PC-3 (cell line): ENCODE data around the gene CCSER1. TPM values are rescaled to one million over a fixed set of nuclear protein-coding genes. Genes with fewer than 3 reads are reported as not detected.

Source experiments
- ATAC-seq: fragments of 200-7000 bp; cut with Tn5 transposase; 2 replicates; pipeline ENCODE4 v1.9.1; 2020; ENCODE audit warnings: mild to moderate bottlenecking, moderate library complexity
- BruUV-seq: library from RNA; stranded (reverse); fragments of 400-500 nt; replicated peaks from 2 replicates; lab custom pipeline; 2021; lab: Mats Ljungman, UMichigan
- CTCF ChIA-PET: fragments of 300-600 bp; sonication (Branson Sonifier 250); formaldehyde crosslinking; loops from one replicate; lab custom pipeline; 2022; ENCODE audit warnings: antibody characterized with exemption; lab: Charles Lee
- POLR2A ChIA-PET: fragments of 300-600 bp; sonication (Branson Sonifier 250); formaldehyde crosslinking; loops from one replicate; lab custom pipeline; 2022; ENCODE audit warnings: antibody characterized with exemption; ENCODE audit not compliant: unreplicated experiment; lab: Charles Lee
- DNase-seq: peaks from one replicate; pipeline ENCODE4 v3.0.0-alpha.2; 2015
- H2AFZ ChIP-seq: fragments of 300-600 bp; sonication (generic); 2 replicates; pipeline ENCODE4 v1.6.0; 2016; ENCODE audit warnings: antibody characterized with exemption, low read length
- H3F3A ChIP-seq: fragments of 300-600 bp; sonication (generic); one replicate; pipeline ENCODE4 v1.6.0; 2017; ENCODE audit warnings: antibody characterized with exemption, low read length, control low read depth, mild to moderate bottlenecking; ENCODE audit not compliant: unreplicated experiment
- H3K27ac ChIP-seq: fragments of 300-600 bp; sonication (generic); 2 replicates; pipeline ENCODE4 v1.5.1; 2016; ENCODE audit warnings: mild to moderate bottlenecking, low read length
- H3K27me3 ChIP-seq: fragments of 300-600 bp; sonication (generic); 2 replicates; pipeline ENCODE4 v1.6.1; 2016; ENCODE audit warnings: low read length, mixed read lengths
- H3K36me3 ChIP-seq: fragments of 300-600 bp; sonication (generic); 2 replicates; pipeline ENCODE4 v1.6.1; 2016; ENCODE audit warnings: low read depth, mixed run types, low read length, mixed read lengths
- H3K4me1 ChIP-seq: fragments of 300-600 bp; sonication (generic); 2 replicates; pipeline ENCODE4 v1.5.1; 2016; ENCODE audit warnings: low read length; ENCODE audit not compliant: insufficient read depth
- H3K4me2 ChIP-seq: fragments of 300-600 bp; sonication (generic); 2 replicates; pipeline ENCODE4 v1.6.0; 2016; ENCODE audit warnings: low read length
- H3K4me3 ChIP-seq: fragments of 300-600 bp; sonication (generic); 2 replicates; pipeline ENCODE4 v1.5.1; 2016; ENCODE audit warnings: mild to moderate bottlenecking, low read length, mixed read lengths
- H3K79me2 ChIP-seq: fragments of 300-600 bp; sonication (generic); 2 replicates; pipeline ENCODE4 v1.6.1; 2017; ENCODE audit warnings: low read length, mixed read lengths
- H3K9ac ChIP-seq: fragments of 300-600 bp; sonication (generic); 2 replicates; pipeline ENCODE4 v1.6.0; 2016; ENCODE audit warnings: mild to moderate bottlenecking, low read length
- H3K9me2 ChIP-seq: fragments of 300-600 bp; sonication (generic); replicated peaks from 2 replicates; pipeline ENCODE4 v1.6.1; 2016; ENCODE audit warnings: mixed run types, low read length, mixed read lengths
- H3K9me3 ChIP-seq: fragments of 300-600 bp; sonication (generic); 2 replicates; pipeline ENCODE4 v1.6.1; 2016; ENCODE audit warnings: low read length, mixed read lengths
- H4K20me1 ChIP-seq: fragments of 300-600 bp; sonication (generic); 2 replicates; pipeline ENCODE4 v1.6.1; 2016; ENCODE audit warnings: low read length, mixed read lengths
- EZH2 ChIP-seq: fragments of 300-600 bp; sonication (generic); IDR thresholded peaks from one replicate; pipeline ENCODE4 v1.6.1; 2017; ENCODE audit warnings: antibody characterized with exemption, mild to moderate bottlenecking, low read length; ENCODE audit not compliant: unreplicated experiment
- EZH2phosphoT487 ChIP-seq: fragments of 300-600 bp; sonication (generic); IDR thresholded peaks from 2 replicates; pipeline ENCODE4 v1.6.1; 2018; ENCODE audit warnings: mild to moderate bottlenecking, antibody characterized with exemption, low read length, borderline replicate concordance
- intact Hi-C: fragments of 100-400 bp; cut with micrococcal nuclease; formaldehyde crosslinking; loops from 2 replicates; pipeline ENCODE4 v1.9.0; 2023
- total RNA-seq: library from RNA; depleted of rRNA; stranded (reverse); fragments of >200 nt; gene quantifications from 2 replicates; pipeline ENCODE4 v1.2.3, GENCODE V29; 2014
- TF ChIP-seq, protein P1 (sequence below): fragments of 300-600 bp; sonication (generic); conservative IDR thresholded peaks from 2 replicates; pipeline ENCODE4 v1.5.1; 2017; ENCODE audit warnings: antibody characterized with exemption, low read depth, mild to moderate bottlenecking, low read length

CCSER1 gene
- total RNA-seq, 1 experiment from 2014 or later, result 6.0 TPM

DNA sequence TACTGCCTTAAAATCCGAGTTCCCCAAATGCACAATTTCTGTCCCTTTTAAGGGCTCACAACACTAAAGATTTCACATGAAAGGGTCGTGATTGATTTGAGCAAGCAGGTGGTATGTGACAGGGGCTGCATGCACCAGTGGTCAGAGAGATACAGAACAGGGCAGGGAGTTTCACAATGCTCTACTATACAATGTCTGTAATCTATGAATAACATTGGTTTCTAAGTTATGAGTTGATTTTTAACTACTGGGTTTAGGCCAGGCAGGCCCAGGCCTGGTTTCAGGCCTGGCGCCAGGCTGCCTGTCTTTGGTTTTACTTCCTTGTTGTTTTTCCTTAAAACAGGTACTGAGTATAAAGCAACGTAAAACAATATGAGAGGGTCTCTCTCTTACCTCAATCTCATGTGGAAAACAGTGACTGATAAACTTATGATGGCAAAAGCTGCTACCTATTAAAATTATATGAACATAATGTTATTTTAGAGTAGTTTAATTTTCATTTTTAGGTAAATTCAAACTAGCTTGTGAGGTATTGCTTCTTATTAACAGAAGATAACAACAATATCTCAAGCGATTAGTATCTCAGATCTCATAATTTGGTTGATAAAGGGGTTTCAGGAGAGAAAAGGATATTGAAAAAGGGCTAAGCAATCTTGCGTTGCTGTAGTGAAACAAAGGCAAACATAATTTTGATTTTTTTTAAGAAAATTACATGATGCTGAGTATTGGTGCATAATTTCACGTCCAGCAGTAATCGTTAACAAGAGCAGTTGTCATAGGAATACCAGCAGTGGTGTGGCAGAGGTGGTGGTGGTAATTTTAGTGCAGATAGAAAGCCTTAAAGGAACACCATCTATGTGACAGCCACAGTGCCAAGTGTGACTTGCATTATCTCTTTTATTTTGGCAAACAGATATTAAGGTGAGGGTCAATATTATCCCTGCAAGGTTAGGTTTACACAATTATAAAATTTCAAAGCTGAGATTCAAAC, 1232.1 kb downstream of the CCSER1 start:
- Histone ChIP-seq H3F3A (no peaks in the 10 kb centered on the region), H3K27ac (no peak overlapping the region), H3K9me2 (no peaks in the 10 kb centered on the region), H4K20me1 (no peaks in the 10 kb centered on the region), H3K79me2 (no peaks in the 10 kb centered on the region), H2AFZ (no peak overlapping the region), H3K4me2 (no peak overlapping the region), H3K36me3 (no peaks in the 10 kb centered on the region), H3K27me3 (no peaks in the 10 kb centered on the region), H3K9me3 (no peaks in the 10 kb centered on the region), H3K4me1 (no peaks in the 10 kb centered on the region), H3K4me3 (no peak overlapping the region), H3K9ac (no peak overlapping the region)
- TF ChIP-seq EZH2phosphoT487, result no peak
- TF ChIP-seq, protein P1, sequence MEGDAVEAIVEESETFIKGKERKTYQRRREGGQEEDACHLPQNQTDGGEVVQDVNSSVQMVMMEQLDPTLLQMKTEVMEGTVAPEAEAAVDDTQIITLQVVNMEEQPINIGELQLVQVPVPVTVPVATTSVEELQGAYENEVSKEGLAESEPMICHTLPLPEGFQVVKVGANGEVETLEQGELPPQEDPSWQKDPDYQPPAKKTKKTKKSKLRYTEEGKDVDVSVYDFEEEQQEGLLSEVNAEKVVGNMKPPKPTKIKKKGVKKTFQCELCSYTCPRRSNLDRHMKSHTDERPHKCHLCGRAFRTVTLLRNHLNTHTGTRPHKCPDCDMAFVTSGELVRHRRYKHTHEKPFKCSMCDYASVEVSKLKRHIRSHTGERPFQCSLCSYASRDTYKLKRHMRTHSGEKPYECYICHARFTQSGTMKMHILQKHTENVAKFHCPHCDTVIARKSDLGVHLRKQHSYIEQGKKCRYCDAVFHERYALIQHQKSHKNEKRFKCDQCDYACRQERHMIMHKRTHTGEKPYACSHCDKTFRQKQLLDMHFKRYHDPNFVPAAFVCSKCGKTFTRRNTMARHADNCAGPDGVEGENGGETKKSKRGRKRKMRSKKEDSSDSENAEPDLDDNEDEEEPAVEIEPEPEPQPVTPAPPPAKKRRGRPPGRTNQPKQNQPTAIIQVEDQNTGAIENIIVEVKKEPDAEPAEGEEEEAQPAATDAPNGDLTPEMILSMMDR, result no peak
- TF ChIP-seq EZH2, result no peak
- intact Hi-C loops, result no loop called here
- no TSS peak for BruUV-seq
- ChIA-PET CTCF (no interaction called here), POLR2A (no interaction called here)
- no peak for ATAC-seq
- no peak for DNase-seq

DNA sequence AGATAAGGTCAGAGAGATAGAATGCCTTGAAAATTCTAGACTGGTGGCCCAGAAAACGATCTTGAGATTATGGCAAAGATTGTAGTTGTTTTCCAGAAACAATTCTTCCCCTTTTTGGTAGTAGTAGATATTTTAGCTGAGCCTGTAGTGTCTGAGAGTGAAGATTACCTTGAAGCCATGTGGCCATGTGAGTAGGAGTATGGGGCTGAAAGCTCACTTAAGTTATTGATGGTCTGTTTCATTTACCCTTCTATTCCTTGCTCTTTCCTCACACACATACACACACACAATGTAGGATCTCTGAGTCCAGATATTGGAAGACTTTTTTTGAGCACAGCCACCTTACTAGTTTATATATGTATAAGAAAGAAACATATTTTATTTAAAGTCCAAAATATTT, 1234.9 kb downstream of the CCSER1 start:
- no peaks in the 10 kb centered on the region for H3K36me3 ChIP-seq
- ATAC-seq (no peak), DNase-seq (no peak)
- H3K9me2 ChIP-seq, result no peaks in the 10 kb centered on the region
- no peaks in the 10 kb centered on the region for H3K4me1 ChIP-seq
- H2AFZ ChIP-seq, result no peak overlapping the region
- no peak overlapping the region for H3K27ac ChIP-seq
- H3K4me3 ChIP-seq, result no peak overlapping the region
- no peaks in the 10 kb centered on the region for H3F3A ChIP-seq
- H3K9ac ChIP-seq, result no peak overlapping the region
- intact Hi-C loops, result no loop called here
- H3K79me2 ChIP-seq, result no peaks in the 10 kb centered on the region
- no peaks in the 10 kb centered on the region for H3K9me3 ChIP-seq
- no peak overlapping the region for H3K4me2 ChIP-seq
- ChIA-PET POLR2A (no interaction called here), CTCF (no interaction called here)
- H3K27me3 ChIP-seq, result no peaks in the 10 kb centered on the region
- no TSS peak for BruUV-seq
- TF ChIP-seq, protein P1, result no peak
- TF ChIP-seq EZH2phosphoT487 (no peak), EZH2 (no peak)
- no peaks in the 10 kb centered on the region for H4K20me1 ChIP-seq

DNA sequence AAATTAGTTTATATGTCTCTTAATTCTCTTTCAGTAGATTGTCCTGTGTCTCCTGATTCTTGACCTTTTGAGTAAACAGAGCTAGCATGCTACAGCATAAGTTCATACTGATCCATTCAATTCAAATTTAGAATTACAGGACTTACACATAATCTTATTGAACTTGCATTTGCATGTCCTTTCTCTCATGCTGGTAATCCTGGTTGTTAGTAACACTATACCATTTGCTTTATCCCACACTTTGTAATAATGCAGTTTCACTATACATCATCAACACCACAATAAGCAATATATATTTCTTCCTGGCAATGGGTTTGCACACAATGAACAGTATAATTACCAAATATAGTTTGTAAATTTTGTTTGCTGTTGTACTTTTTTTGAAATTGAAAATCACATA, 1239.4 kb downstream of the CCSER1 start:
- H3K9ac ChIP-seq, result no peak overlapping the region
- BruUV-seq, result no TSS peak
- intact Hi-C loops, result no loop called here
- no peaks in the 10 kb centered on the region for H3K9me3 ChIP-seq
- no peaks in the 10 kb centered on the region for H4K20me1 ChIP-seq
- no peaks in the 10 kb centered on the region for H3F3A ChIP-seq
- no peak overlapping the region for H3K4me2 ChIP-seq
- no peaks in the 10 kb centered on the region for H3K36me3 ChIP-seq
- H3K27me3 ChIP-seq, result no peaks in the 10 kb centered on the region
- ATAC-seq (no peak), DNase-seq (no peak)
- H3K4me1 ChIP-seq, result no peaks in the 10 kb centered on the region
- no peaks in the 10 kb centered on the region for H3K9me2 ChIP-seq
- no peak for TF ChIP-seq EZH2
- TF ChIP-seq, protein P1, result no peak
- no peak for TF ChIP-seq EZH2phosphoT487
- ChIA-PET CTCF (no interaction called here), POLR2A (no interaction called here)
- H3K27ac ChIP-seq, result no peak overlapping the region
- no peak overlapping the region for H3K4me3 ChIP-seq
- no peaks in the 10 kb centered on the region for H3K79me2 ChIP-seq
- H2AFZ ChIP-seq, result no peak overlapping the region
